ENCODE results near the gene SCRN1.

SCRN1 gene

GRCh38 chr7:29922921-29923700 lies 66.5 kb downstream of the SCRN1 start:
- no peak for DNase-seq (ENCODE audit: extremely low spot score)
- ChIA-PET CTCF (interaction anchor here (0.8 to 3.4 kb wide), 8 partner anchors 9 to 173 kb away, joined by 3 to 33 read pairs (median 6); no protein-coding TSS in a partner anchor), POLR2A (no interaction called here)
- TF ChIP-seq, protein P1, sequence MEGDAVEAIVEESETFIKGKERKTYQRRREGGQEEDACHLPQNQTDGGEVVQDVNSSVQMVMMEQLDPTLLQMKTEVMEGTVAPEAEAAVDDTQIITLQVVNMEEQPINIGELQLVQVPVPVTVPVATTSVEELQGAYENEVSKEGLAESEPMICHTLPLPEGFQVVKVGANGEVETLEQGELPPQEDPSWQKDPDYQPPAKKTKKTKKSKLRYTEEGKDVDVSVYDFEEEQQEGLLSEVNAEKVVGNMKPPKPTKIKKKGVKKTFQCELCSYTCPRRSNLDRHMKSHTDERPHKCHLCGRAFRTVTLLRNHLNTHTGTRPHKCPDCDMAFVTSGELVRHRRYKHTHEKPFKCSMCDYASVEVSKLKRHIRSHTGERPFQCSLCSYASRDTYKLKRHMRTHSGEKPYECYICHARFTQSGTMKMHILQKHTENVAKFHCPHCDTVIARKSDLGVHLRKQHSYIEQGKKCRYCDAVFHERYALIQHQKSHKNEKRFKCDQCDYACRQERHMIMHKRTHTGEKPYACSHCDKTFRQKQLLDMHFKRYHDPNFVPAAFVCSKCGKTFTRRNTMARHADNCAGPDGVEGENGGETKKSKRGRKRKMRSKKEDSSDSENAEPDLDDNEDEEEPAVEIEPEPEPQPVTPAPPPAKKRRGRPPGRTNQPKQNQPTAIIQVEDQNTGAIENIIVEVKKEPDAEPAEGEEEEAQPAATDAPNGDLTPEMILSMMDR (IDR thresholded peaks at IDR 0.05; ENCODE audit: control extremely low read depth, extremely low read depth, low read depth, missing control alignments): no peak

DNA sequence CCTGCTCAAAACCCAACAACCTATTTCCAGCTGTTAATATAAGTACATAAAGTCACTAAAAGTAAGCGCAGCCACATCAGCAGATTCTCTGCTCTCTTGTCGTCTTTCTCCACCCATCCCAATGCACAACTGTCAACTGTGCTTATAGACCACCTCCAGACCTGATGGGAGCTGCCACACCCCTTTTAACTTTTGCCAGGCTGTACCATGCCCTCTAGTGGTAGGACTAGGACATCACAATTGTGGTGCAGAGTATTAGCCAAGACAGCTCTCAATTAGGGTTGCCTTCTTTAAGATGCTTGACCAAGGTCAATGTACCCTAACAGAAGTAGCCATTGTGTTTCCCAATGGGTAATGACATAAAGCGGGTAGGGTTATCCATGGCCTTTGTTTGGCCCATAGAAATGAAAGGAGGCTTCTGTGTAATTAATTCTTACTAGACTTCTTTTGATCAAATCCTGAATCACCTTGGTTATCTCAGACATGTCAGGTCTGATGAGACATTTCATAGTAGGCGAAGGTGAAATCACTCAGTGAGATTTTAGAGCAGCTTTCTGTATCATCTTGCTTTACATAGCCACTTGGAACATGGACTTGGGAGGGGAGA lies 68.1 kb downstream of the SCRN1 start:
- TF ChIP-seq, protein P1 (IDR thresholded peaks at IDR 0.05; ENCODE audit: control extremely low read depth, extremely low read depth, low read depth, missing control alignments): peak; percentile 74
- POLR2A ChIA-PET: no interaction called here
- DNase-seq (ENCODE audit: extremely low spot score): peak; percentile 60
- CTCF ChIA-PET: interaction anchor here (0.7 to 3.6 kb wide), 34 partner anchors 9 to 1296 kb away, joined by 3 to 34 read pairs (median 4); no protein-coding TSS in a partner anchor

GRCh38 chr7:29920491-29920890 lies 69.1 kb downstream of the SCRN1 start:
- DNase-seq (ENCODE audit: extremely low spot score): no peak
- ChIA-PET POLR2A (no interaction called here), CTCF (interaction anchor here (0.7 to 3.6 kb wide), 23 partner anchors 11 to 998 kb away, joined by 3 to 34 read pairs (median 6); no protein-coding TSS in a partner anchor)
- TF ChIP-seq, protein P1 (IDR thresholded peaks at IDR 0.05; ENCODE audit: control extremely low read depth, extremely low read depth, low read depth, missing control alignments): no peak

GRCh38 chr7:29919790-29920189 lies 69.8 kb downstream of the SCRN1 start:
- ChIA-PET POLR2A (no interaction called here), CTCF (interaction anchor here (1.2 to 3.6 kb wide), 5 partner anchors 11 to 170 kb away, joined by 3 to 34 read pairs (median 11); no protein-coding TSS in a partner anchor)
- TF ChIP-seq, protein P1 (IDR thresholded peaks at IDR 0.05; ENCODE audit: control extremely low read depth, extremely low read depth, low read depth, missing control alignments): no peak
- DNase-seq (ENCODE audit: extremely low spot score): no peak

- DNase-seq (ENCODE audit: extremely low spot score): no peak
- TF ChIP-seq, protein P1 (IDR thresholded peaks at IDR 0.05; ENCODE audit: control extremely low read depth, extremely low read depth, low read depth, missing control alignments): no peak
- ChIA-PET CTCF (interaction anchor here (1.1 to 3.6 kb wide), 3 partner anchors 9 to 40 kb away, joined by 5 to 15 read pairs (median 5); no protein-coding TSS in a partner anchor), POLR2A (no interaction called here)
Measured at GRCh38 chr7:29918850-29919249, 70.8 kb downstream of the SCRN1 start.

DNA sequence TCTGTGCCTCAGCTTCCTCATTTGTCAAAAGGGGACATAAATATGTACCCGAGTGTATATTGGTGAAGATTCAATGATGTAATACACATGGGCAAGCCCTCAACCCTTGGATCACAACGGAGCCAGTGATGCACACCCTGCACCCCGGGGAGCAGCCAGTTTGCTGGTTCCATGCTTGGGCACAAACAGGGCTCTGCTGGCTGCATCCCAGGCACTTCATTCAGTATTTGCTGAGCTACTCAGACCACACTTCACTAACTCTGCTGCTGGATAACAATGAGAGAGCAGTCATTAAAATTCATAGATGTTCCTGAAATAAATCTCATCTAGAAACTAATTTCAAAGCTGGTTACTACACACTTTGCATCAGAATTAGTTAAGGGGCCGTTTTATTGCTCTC lies 72.0 kb downstream of the SCRN1 start:
- POLR2A ChIA-PET: no interaction called here

More for the DNA sequence above, 72.0 kb downstream of the SCRN1 start:
- no peak for DNase-seq (ENCODE audit: extremely low spot score)
- CTCF ChIA-PET: interaction anchor here (1.0 to 1.2 kb wide), 4 partner anchors 8 to 169 kb away, joined by 3 to 5 read pairs (median 5); no protein-coding TSS in a partner anchor
- TF ChIP-seq, protein P1 (IDR thresholded peaks at IDR 0.05; ENCODE audit: control extremely low read depth, extremely low read depth, low read depth, missing control alignments): no peak

Measured in GM10248 (cell line).